GM12878 (cell line): Measurements from ENCODE around the gene CDON. TPM values are rescaled to one million over a fixed set of nuclear protein-coding genes. Genes with fewer than 3 reads are reported as not detected.

Source experiments
- ATAC-seq: fragments of 200-7000 bp; cut with Tn5 transposase; 3 replicates; pipeline ENCODE4 v1.9.1; 2020; ENCODE audit warnings: mild to moderate bottlenecking, moderate library complexity
- BruUV-seq: library from RNA; stranded (reverse); fragments of 400-500 nt; replicated peaks from 2 replicates; lab custom pipeline; 2021; lab: Mats Ljungman, UMichigan
- CTCF ChIA-PET: fragments of 300-600 bp; sonication (Branson Sonifier 250); formaldehyde crosslinking; extraction: SDS; loops from one replicate; lab custom pipeline; 2021; ENCODE audit warnings: inconsistent platforms; lab: Yijun Ruan, JAX
- POLR2A ChIA-PET: fragments of 350-600 bp; formaldehyde crosslinking; extraction: SDS; loops from one replicate; lab custom pipeline; 2021; ENCODE audit warnings: inconsistent platforms; lab: Charles Lee
- RAD21 ChIA-PET: fragments of 300-600 bp; sonication (Branson Sonifier 250); formaldehyde crosslinking; loops from one replicate; lab custom pipeline; 2023; ENCODE audit warnings: antibody characterized with exemption; ENCODE audit not compliant: unreplicated experiment; lab: Charles Lee
- SMC1A ChIA-PET: fragments of 300-600 bp; sonication (Branson Sonifier 250); formaldehyde crosslinking; loops from one replicate; lab custom pipeline; 2023; ENCODE audit not compliant: unreplicated experiment, uncharacterized antibody; lab: Charles Lee
- DNase-seq: peaks from one replicate; pipeline ENCODE4 v3.0.0-alpha.2; 2011; ENCODE audit warnings: low read depth, low spot score
- FAIRE-seq: peaks from 3 replicates; lab custom pipeline; 2011; peaks lifted over from hg19 to GRCh38; lab: Jason Lieb, UNC
- H2AFZ ChIP-seq: 2 replicates; pipeline ENCODE4 v1.6.0; 2011; ENCODE audit warnings: low read depth, low read length, control low read depth; ENCODE audit not compliant: control insufficient read depth
- H3K27ac ChIP-seq: 2 replicates; pipeline ENCODE4 v1.5.1; 2011; ENCODE audit warnings: control low read depth; ENCODE audit not compliant: control insufficient read depth, insufficient read depth
- H3K27me3 ChIP-seq, 2 experiments: replicated peaks in 1 of 2; 2 replicates each; pipeline versions ENCODE4 v1.6.0 to v1.6.1; 2011; ENCODE audit warnings: low read length in 1 of 2; ENCODE audit not compliant: control insufficient read depth in 2 of 2, insufficient read depth in 2 of 2
- H3K36me3 ChIP-seq, 2 experiments: 2 replicates each; pipeline ENCODE4 v1.5.1; 2011; ENCODE audit warnings: low read length in 1 of 2; ENCODE audit not compliant: control insufficient read depth in 2 of 2, insufficient read depth in 2 of 2
- H3K4me1 ChIP-seq: 2 replicates; pipeline ENCODE4 v1.6.1; 2011; ENCODE audit warnings: mild to moderate bottlenecking, low read length, moderate library complexity, mixed read lengths; ENCODE audit not compliant: control insufficient read depth, insufficient read depth
- H3K4me2 ChIP-seq: 2 replicates; pipeline ENCODE4 v1.6.0; 2011; ENCODE audit warnings: control low read depth; ENCODE audit not compliant: control insufficient read depth, insufficient read depth
- H3K4me3 ChIP-seq: fragments of 200-600 bp; sonication (generic); 2 replicates; pipeline ENCODE4 v1.5.1; 2016
- H3K79me2 ChIP-seq: 2 replicates; pipeline ENCODE4 v1.6.0; 2011; ENCODE audit warnings: low read length; ENCODE audit not compliant: control insufficient read depth, insufficient read depth
- H3K9ac ChIP-seq: 2 replicates; pipeline ENCODE4 v1.8.0; 2011; ENCODE audit warnings: low read length, control low read depth, mixed read lengths; ENCODE audit not compliant: control insufficient read depth, insufficient read depth
- H3K9me3 ChIP-seq: replicated peaks from 3 replicates; pipeline ENCODE4 v1.5.1; 2011; ENCODE audit warnings: mild to moderate bottlenecking, low read length; ENCODE audit not compliant: control insufficient read depth, insufficient read depth
- H4K20me1 ChIP-seq: 2 replicates; pipeline ENCODE4 v1.6.0; 2011; ENCODE audit not compliant: control insufficient read depth, insufficient read depth
- FOS ChIP-seq: IDR thresholded peaks from 3 replicates; pipeline ENCODE4 v1.6.1; 2011; ENCODE audit warnings: borderline replicate concordance; ENCODE audit not compliant: insufficient read length; ENCODE audit errors: extremely low read depth
- RB1 ChIP-seq: fragments of 450-650 bp; formaldehyde crosslinking; IDR thresholded peaks from 2 replicates; pipeline ENCODE4 v1.6.1; 2017; ENCODE audit warnings: mild to moderate bottlenecking, borderline replicate concordance
- SIN3A ChIP-seq: IDR thresholded peaks from 2 replicates; pipeline ENCODE4 v1.6.1; 2012; ENCODE audit warnings: low read depth, low read length, improper control_type of control experiment
- SREBF1 ChIP-seq: IDR thresholded peaks from 2 replicates; pipeline ENCODE4 v1.6.1; 2012; ENCODE audit warnings: mild to moderate bottlenecking, low read length
- ZNF384 ChIP-seq: IDR thresholded peaks from 2 replicates; pipeline ENCODE4 v1.6.1; 2012; ENCODE audit warnings: low read depth, mild to moderate bottlenecking, low read length, improper control_type of control experiment, borderline replicate concordance
- WGBS: methylation state at CpG from one replicate; pipeline ENCODE4 v1.1.6; 2016; ENCODE audit warnings: low lambda C conversion rate; ENCODE audit not compliant: insufficient replicate concordance, insufficient coverage; ENCODE audit errors: missing lambda C conversion rate; 5-methylcytosine and 5-hydroxymethylcytosine counted together
- in situ Hi-C: fragments of 300-500 bp; cut with MboI; formaldehyde crosslinking; loops from 9 replicates; pipeline ENCODE4 v1.14.3; 2018; ENCODE audit warnings: mixed read lengths
- intact Hi-C: fragments of 100-400 bp; cut with micrococcal nuclease; formaldehyde crosslinking; loops from one replicate; pipeline ENCODE4 v1.14.2; 2022; ENCODE audit not compliant: unreplicated experiment
- polyA plus RNA-seq, 11 experiments: library from polyadenylated mRNA; depleted of rRNA in 4 of 11; unstranded in 6 of 11; stranded (reverse) in 5 of 11; fragments of >200 nt; fragmentation: Nextera tagmentation in 4 of 11; fragmentation: Illumina TruSeq in 1 of 11; extraction: Ambion mirVana in 4 of 11; extraction: Trizol in 1 of 11; gene quantifications; 1 replicate in 1 of 11; 2 replicates in 10 of 11; pipeline versions ENCODE4 v1.2.1 to v1.2.3, GENCODE V29; 2011 to 2016; ENCODE audit warnings: inconsistent platforms in 2 of 11, missing spikeins in 2 of 11, low read depth in 1 of 11
- total RNA-seq, 4 experiments: library from RNA; depleted of rRNA in 3 of 4; stranded (reverse); fragments of >200 nt in 3 of 4; fragmentation: Illumina TruSeq in 1 of 4; extraction: Trizol in 1 of 4; gene quantifications; 2 replicates each; pipeline versions ENCODE4 v1.2.1 to v1.2.3, GENCODE V29; 2013 to 2021
- TF ChIP-seq, protein P1 (sequence below): IDR thresholded peaks from 2 replicates; pipeline ENCODE4 v1.6.1; 2011; ENCODE audit warnings: mild to moderate bottlenecking, low read depth, low read length, moderate library complexity; ENCODE audit not compliant: insufficient replicate concordance

CDON gene
- total and polyA plus RNA-seq, 10 of the 15 experiments (the other 5 are each of a cell fraction or from before 2014, with no cell fraction given): 0.07 to 4.2 (median 0.36) TPM

DNA sequence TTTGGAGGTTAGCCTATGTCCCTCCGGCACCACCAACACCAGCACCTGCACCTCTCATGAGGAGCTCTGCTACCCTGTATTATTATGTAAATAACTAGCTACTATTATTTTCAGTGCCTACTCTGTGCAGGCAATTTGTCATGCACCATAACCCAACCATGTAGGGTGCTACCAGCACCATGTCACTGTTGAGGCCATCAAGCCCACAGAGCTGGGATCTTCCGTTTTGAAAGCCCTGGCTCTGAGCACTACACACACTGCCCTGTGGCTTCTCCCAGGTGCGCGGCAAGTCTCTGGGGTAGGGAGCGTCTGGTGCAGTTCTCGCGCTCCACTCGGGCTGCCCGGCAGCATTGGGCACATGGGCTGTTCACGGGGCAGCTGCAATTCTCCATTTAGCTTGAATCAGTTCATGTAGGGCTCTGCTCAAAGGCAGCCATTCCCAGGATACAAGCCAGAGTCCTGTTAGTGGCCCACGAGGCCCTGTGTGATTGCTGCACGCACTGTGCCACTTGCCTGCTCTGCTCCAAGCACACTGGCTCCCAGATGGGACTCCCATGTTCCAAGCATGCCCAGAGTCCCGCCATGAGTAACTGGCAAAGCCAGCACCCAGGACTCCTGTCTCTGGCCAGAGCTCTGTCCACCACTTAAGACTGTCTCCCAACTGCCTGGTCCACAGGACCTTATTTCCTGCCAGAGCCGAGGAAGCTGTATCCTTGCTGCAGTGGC lies 42.5 kb upstream of the CDON start:
- Histone ChIP-seq H3K4me3 (no peak overlapping the region), H4K20me1 (no peaks in the 10 kb centered on the region), H2AFZ (no peak overlapping the region), H3K27ac (no peak overlapping the region), H3K79me2 (no peaks in the 10 kb centered on the region), H3K36me3 (no peaks in the 10 kb centered on the region), H3K4me1 (peaks cover 13% of the 10 kb centered on the region), H3K4me2 (no peak overlapping the region), H3K9me3 (no peaks in the 10 kb centered on the region), H3K9ac (no peak overlapping the region), H3K27me3 (no peaks in the 10 kb centered on the region; a peak in 1 of 4 replicates)
- POLR2A ChIA-PET: no interaction called here
- TF ChIP-seq, protein P1, sequence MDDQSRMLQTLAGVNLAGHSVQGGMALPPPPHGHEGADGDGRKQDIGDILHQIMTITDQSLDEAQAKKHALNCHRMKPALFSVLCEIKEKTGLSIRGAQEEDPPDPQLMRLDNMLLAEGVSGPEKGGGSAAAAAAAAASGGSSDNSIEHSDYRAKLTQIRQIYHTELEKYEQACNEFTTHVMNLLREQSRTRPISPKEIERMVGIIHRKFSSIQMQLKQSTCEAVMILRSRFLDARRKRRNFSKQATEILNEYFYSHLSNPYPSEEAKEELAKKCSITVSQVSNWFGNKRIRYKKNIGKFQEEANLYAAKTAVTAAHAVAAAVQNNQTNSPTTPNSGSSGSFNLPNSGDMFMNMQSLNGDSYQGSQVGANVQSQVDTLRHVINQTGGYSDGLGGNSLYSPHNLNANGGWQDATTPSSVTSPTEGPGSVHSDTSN: no peak
- TF ChIP-seq SREBF1: no peak
- TF ChIP-seq SIN3A: no peak
- no peak for TF ChIP-seq ZNF384
- TF ChIP-seq RB1: no peak
- no peak for TF ChIP-seq FOS
- in situ Hi-C loops: no loop called here
- intact Hi-C loops: no loop called here
- DNase-seq (no peak), ATAC-seq (no peak; the same call in 2 of the 3 replicates), FAIRE-seq (no peak)
- SMC1A ChIA-PET: no interaction called here
- 33% methylated on average over 14 of the region's 14 CpGs for WGBS
- RAD21 ChIA-PET: no interaction called here
- BruUV-seq: no TSS peak
- CTCF ChIA-PET: no interaction called here
